BJ (cell line): ENCODE data around the gene SEPTIN10. TPM values are rescaled to one million over a fixed set of nuclear protein-coding genes. Genes with fewer than 3 reads are reported as not detected.

Source experiments
- CTCF ChIA-PET: fragments of 350-600 bp; formaldehyde crosslinking; extraction: SDS; loops from one replicate; lab custom pipeline; 2021; ENCODE audit warnings: antibody characterized with exemption, inconsistent platforms; lab: Yijun Ruan, JAX
- POLR2A ChIA-PET: fragments of 300-600 bp; sonication (Branson Sonifier 250); formaldehyde crosslinking; extraction: SDS; loops from one replicate; lab custom pipeline; 2021; ENCODE audit warnings: antibody characterized with exemption; lab: Charles Lee
- DNase-seq: peaks from one replicate; pipeline ENCODE4 v3.0.0-alpha.2; 2011; ENCODE audit warnings: low read depth
- H3K27me3 ChIP-seq: 2 replicates; pipeline ENCODE4 v1.6.0; 2011; ENCODE audit warnings: low read length; ENCODE audit not compliant: control insufficient read depth, insufficient read depth
- H3K36me3 ChIP-seq: 2 replicates; pipeline ENCODE4 v1.5.1; 2011; ENCODE audit warnings: low read length; ENCODE audit not compliant: control insufficient read depth, insufficient read depth
- H3K4me3 ChIP-seq: 2 replicates; pipeline ENCODE4 v1.5.1; 2011; ENCODE audit warnings: low read depth, mild to moderate bottlenecking, control low read depth, low read length
- polyA plus RNA-seq: library from polyadenylated mRNA; depleted of rRNA; stranded (reverse); fragments of >200 nt; gene quantifications from 2 replicates; pipeline ENCODE4 v1.2.3, GENCODE V29; 2011
- TF ChIP-seq, protein P1 (sequence below): IDR thresholded peaks from 2 replicates; pipeline ENCODE4 v1.5.1; 2011; ENCODE audit warnings: low read depth, mild to moderate bottlenecking, control low read depth, inconsistent platforms, low read length, moderate library complexity; ENCODE audit not compliant: insufficient read depth

SEPTIN10 gene
- polyA plus RNA-seq, 1 experiment, result 68.8 TPM

GRCh38 chr2:109533823-109534222 lies 79.9 kb downstream of the SEPTIN10 start:
- POLR2A ChIA-PET, result interaction anchor here (0.6 kb wide), 1 partner anchor 74 kb away, joined by 4 read pairs; no protein-coding TSS in a partner anchor

GRCh38 chr2:109532728-109533076 lies 81.1 kb downstream of the SEPTIN10 start:
- POLR2A ChIA-PET, result no interaction called here

More at GRCh38 chr2:109533823-109534222, 79.9 kb downstream of the SEPTIN10 start:
- H3K36me3 ChIP-seq, result no peaks in the 10 kb centered on the region
- TF ChIP-seq, protein P1, sequence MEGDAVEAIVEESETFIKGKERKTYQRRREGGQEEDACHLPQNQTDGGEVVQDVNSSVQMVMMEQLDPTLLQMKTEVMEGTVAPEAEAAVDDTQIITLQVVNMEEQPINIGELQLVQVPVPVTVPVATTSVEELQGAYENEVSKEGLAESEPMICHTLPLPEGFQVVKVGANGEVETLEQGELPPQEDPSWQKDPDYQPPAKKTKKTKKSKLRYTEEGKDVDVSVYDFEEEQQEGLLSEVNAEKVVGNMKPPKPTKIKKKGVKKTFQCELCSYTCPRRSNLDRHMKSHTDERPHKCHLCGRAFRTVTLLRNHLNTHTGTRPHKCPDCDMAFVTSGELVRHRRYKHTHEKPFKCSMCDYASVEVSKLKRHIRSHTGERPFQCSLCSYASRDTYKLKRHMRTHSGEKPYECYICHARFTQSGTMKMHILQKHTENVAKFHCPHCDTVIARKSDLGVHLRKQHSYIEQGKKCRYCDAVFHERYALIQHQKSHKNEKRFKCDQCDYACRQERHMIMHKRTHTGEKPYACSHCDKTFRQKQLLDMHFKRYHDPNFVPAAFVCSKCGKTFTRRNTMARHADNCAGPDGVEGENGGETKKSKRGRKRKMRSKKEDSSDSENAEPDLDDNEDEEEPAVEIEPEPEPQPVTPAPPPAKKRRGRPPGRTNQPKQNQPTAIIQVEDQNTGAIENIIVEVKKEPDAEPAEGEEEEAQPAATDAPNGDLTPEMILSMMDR, result no peak
- peaks cover 8% of the 10 kb centered on the region for H3K27me3 ChIP-seq
- H3K4me3 ChIP-seq, result no peak overlapping the region
- no peak for DNase-seq
- CTCF ChIA-PET, result interaction anchor here (1.0 to 5.9 kb wide), 3 partner anchors 13 to 407 kb away, joined by 3 to 27 read pairs (median 3); no protein-coding TSS in a partner anchor

GRCh38 chr2:109531896-109532727 lies 81.7 kb downstream of the SEPTIN10 start:
- DNase-seq, result no peak
- ChIA-PET CTCF (interaction anchor here (0.6 to 5.9 kb wide), 3 partner anchors 14 to 374 kb away, joined by 3 to 27 read pairs (median 3); no protein-coding TSS in a partner anchor), POLR2A (no interaction called here)
- TF ChIP-seq, protein P1, result no peak
- no peaks in the 10 kb centered on the region for H3K36me3 ChIP-seq
- peaks cover 9% of the 10 kb centered on the region for H3K27me3 ChIP-seq
- H3K4me3 ChIP-seq, result no peak overlapping the region

More at GRCh38 chr2:109532728-109533076, 81.1 kb downstream of the SEPTIN10 start:
- Histone ChIP-seq H3K4me3 (no peak overlapping the region), H3K27me3 (peaks cover 9% of the 10 kb centered on the region), H3K36me3 (no peaks in the 10 kb centered on the region)
- CTCF ChIA-PET, result interaction anchor here (0.6 to 5.9 kb wide), 3 partner anchors 14 to 375 kb away, joined by 3 to 27 read pairs (median 3); no protein-coding TSS in a partner anchor
- TF ChIP-seq, protein P1, result no peak
- DNase-seq, result no peak

DNA sequence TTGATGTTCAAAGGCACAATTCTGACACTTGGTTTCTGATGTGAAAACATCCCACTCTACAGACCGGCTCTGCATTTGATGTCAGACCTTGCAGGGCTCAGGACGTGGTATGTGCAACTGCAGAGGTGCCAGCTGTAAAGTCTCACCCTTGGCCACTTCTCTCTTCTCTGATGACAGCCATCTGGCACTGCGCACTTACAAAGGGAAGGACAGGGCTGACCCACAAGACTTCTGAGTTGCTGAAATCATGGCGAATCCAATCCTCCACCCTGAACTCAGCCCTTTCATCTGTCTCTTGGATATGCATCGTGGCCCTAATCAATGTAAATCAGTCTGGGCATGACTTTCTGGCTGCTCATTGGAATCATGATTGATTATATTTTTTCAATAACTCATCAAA lies 82.5 kb downstream of the SEPTIN10 start:
- Histone ChIP-seq H3K36me3 (no peaks in the 10 kb centered on the region), H3K27me3 (peaks cover 9% of the 10 kb centered on the region), H3K4me3 (no peak overlapping the region)
- no peak for DNase-seq
- TF ChIP-seq, protein P1, result no peak
- CTCF ChIA-PET, result interaction anchor here (5.9 kb wide), 1 partner anchor 15 kb away, joined by 27 read pairs; no protein-coding TSS in a partner anchor
- POLR2A ChIA-PET, result no interaction called here

DNA sequence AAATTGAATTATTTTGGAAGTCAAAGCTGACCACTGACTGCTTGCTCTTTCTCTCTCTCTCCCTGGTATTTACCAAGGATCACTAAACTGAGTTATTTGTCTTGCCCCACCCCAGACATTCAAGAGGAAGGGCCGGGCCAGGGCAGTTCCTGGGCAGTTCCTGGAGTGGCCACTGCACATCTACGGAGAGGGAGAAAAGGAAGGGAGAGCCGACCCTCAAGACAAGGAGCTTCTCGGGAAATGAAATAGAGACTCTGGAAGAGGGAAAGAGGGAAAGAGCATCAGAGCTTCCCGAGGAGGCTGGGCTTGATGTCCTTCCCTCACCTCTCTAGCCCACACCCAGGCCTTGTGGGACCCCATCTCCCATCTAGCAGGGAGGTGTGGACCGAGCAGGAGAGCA lies 83.1 kb downstream of the SEPTIN10 start:
- ChIA-PET CTCF (no interaction called here), POLR2A (no interaction called here)
- Histone ChIP-seq H3K36me3 (no peaks in the 10 kb centered on the region), H3K4me3 (no peak overlapping the region), H3K27me3 (peaks cover 9% of the 10 kb centered on the region)
- TF ChIP-seq, protein P1, result no peak
- DNase-seq, result no peak
